Right renal pelvis (tissue), 4 donors: ENCODE data around the gene KATNIP. TPM values are rescaled to one million over a fixed set of nuclear protein-coding genes. Genes with fewer than 3 reads are reported as not detected.
"Not testable (repeated sequence)": the region's sequence is repeated elsewhere in the genome, so short reads cannot be mapped to it uniquely, and the experiment has no call there.

Experiments
- DNase-seq, 4 donors: peaks; one replicate each; pipeline ENCODE4 v3.0.0-alpha.2; 2013; ENCODE audit warnings: low read depth in 4 of 4, low spot score in 3 of 4, missing footprints in 1 of 4
- polyA plus RNA-seq, 4 donors: library from polyadenylated mRNA; unstranded; fragments of 120-200 nt; gene quantifications; one replicate each; pipeline ENCODE4 v1.2.1, GENCODE V29; 2013; ENCODE audit not compliant: insufficient read length in 4 of 4

Gene KATNIP
- polyA plus RNA-seq, 4 donors: 20.8 to 25.9 (median 22.0) TPM

- no peak for DNase-seq
Observed at GRCh38 chr16:27531826-27532800, 17.8 kb upstream of the KATNIP start.

GRCh38 chr16:27534256-27534655 lies 15.7 kb upstream of the KATNIP start:
- DNase-seq: no peak

- no peak for DNase-seq
Observed at GRCh38 chr16:27538528-27538927, 11.4 kb upstream of the KATNIP start.

GRCh38 chr16:27539120-27539519 lies 10.8 kb upstream of the KATNIP start:
- DNase-seq: no peak

GRCh38 chr16:27539636-27540035 lies 10.3 kb upstream of the KATNIP start:
- no peak for DNase-seq

GRCh38 chr16:27543801-27544200 lies 6.1 kb upstream of the KATNIP start:
- DNase-seq: no peak

- DNase-seq: no peak
Observed at GRCh38 chr16:27544671-27545070, 5.3 kb upstream of the KATNIP start.

GRCh38 chr16:27547134-27547533 lies 2.8 kb upstream of the KATNIP start:
- DNase-seq: no peak

GRCh38 chr16:27547851-27548250 lies 2.1 kb upstream of the KATNIP start:
- DNase-seq: no peak

GRCh38 chr16:27549464-27549745 lies 539 bp upstream of the KATNIP start:
- no peak for DNase-seq

- DNase-seq: no peak
Observed at GRCh38 chr16:27550582-27550920, 607 bp downstream of the KATNIP start.

GRCh38 chr16:27551036-27551435 lies 1.1 kb downstream of the KATNIP start:
- DNase-seq: no peak

- no peak for DNase-seq
Observed at GRCh38 chr16:27556471-27556870, 6.5 kb downstream of the KATNIP start.

- DNase-seq: no peak
Observed at GRCh38 chr16:27558434-27558833, 8.5 kb downstream of the KATNIP start.

- no peak for DNase-seq
Observed at GRCh38 chr16:27558932-27559331, 9.0 kb downstream of the KATNIP start.

- DNase-seq: no peak
Observed at GRCh38 chr16:27561216-27561615, 11.3 kb downstream of the KATNIP start.

- no peak for DNase-seq
Observed at GRCh38 chr16:27564224-27564623, 14.3 kb downstream of the KATNIP start.

GRCh38 chr16:27566417-27566816 lies 16.5 kb downstream of the KATNIP start:
- no peak for DNase-seq

- no peak for DNase-seq
Observed at GRCh38 chr16:27568077-27568476, 18.1 kb downstream of the KATNIP start.

GRCh38 chr16:27570986-27571385 lies 21.0 kb downstream of the KATNIP start:
- not testable (repeated sequence) for DNase-seq

GRCh38 chr16:27571433-27572326 lies 21.7 kb downstream of the KATNIP start:
- DNase-seq: no peak

GRCh38 chr16:27572711-27573110 lies 22.8 kb downstream of the KATNIP start:
- DNase-seq: no peak
